Pancreas (tissue), 10 donors: ENCODE data around the gene LRRN2. TPM values are rescaled to one million over a fixed set of nuclear protein-coding genes. Genes with fewer than 3 reads are reported as not detected.

Experiments
- ATAC-seq, 4 donors: fragments of 200-7000 bp; cut with Tn5 transposase; one replicate each; pipeline versions ENCODE4 v1.8.0 to v1.9.1; 2020; ENCODE audit warnings: mild to moderate bottlenecking in 4 of 4, moderate library complexity in 4 of 4
- DNase-seq, 6 donors: peaks; one replicate each; pipeline ENCODE4 v3.0.0-alpha.2; 2020
- FAIRE-seq: peaks from 2 replicates; lab custom pipeline; 2012; peaks lifted over from hg19 to GRCh38; lab: Jason Lieb, UNC
- H3K27ac ChIP-seq, 4 donors: fragments of 200-600 bp; sonication (generic); 1 replicate in 3 of 4; 2 replicates in 1 of 4; pipeline versions ENCODE4 v1.5.0 to v1.8.0; 2020
- H3K27me3 ChIP-seq, 4 donors: fragments of 200-600 bp; one replicate each; pipeline ENCODE4 v1.8.0; 2021
- H3K36me3 ChIP-seq, 3 donors: fragments of 200-600 bp; sonication (generic) in 1 of 3; one replicate each; pipeline versions ENCODE4 v1.5.0 to v1.8.0; 2020 to 2021
- H3K4me1 ChIP-seq, 3 donors: fragments of 200-600 bp; one replicate each; pipeline ENCODE4 v1.8.0; 2021
- H3K4me3 ChIP-seq, 4 donors: fragments of 200-600 bp; sonication (generic) in 2 of 4; one replicate each; pipeline versions ENCODE4 v1.5.0 to v1.8.0; 2020 to 2021
- H3K9me3 ChIP-seq, 4 donors: fragments of 200-600 bp; one replicate each; pipeline ENCODE4 v1.8.0; 2021
- CTCF ChIP-seq, 4 donors: fragments of 200-600 bp; sonication (generic) in 3 of 4; IDR thresholded peaks; one replicate each; pipeline versions ENCODE4 v1.5.0 to v1.8.0; 2021; ENCODE audit warnings: antibody characterized with exemption in 4 of 4
- WGBS, 2 donors: extraction: QIAGEN DNeasy Blood & Tissue Kit; methylation state at CpG; one replicate each; pipeline ENCODE4 v1.1.7; 2013; 5-methylcytosine and 5-hydroxymethylcytosine counted together
- intact Hi-C, 3 donors: fragments of 100-400 bp; cut with DNase I; formaldehyde crosslinking; loops; one replicate each; pipeline versions ENCODE4 v1.11.1 to v1.14.2; 2022
- polyA plus RNA-seq, 2 donors: library from polyadenylated mRNA; stranded (reverse); fragments of 200-250 nt; gene quantifications; one replicate each; pipeline ENCODE4 v1.2.3, GENCODE V29; 2013
- total RNA-seq, 6 donors: library from RNA; stranded (reverse); fragmentation: NEBNext Ultra II Directional in 4 of 6; extraction: Animal tissue kit (Norgen Biotek cat#: 25700) in 4 of 6; gene quantifications; one replicate each; pipeline versions ENCODE4 v1.2.1 to v1.2.4, GENCODE V29; 2021 to 2023
- donor health status: healthy with polysubstance abuse.
- donor health status: DM: no; HTN: no; CAD: no; lungs with moderate emphysema.
- donor health status: DM: no; HTN: no; CAD: no.
- donor health status: control.
- donor health status: control.
- donor health status: Bipolar disorder and iron deficiency.
- donor health status: DM: yes; HTN: yes; CAD: no.
- donor health status: DM: no; HTN: no; CAD: no.
- donor health status: DM: no; HTN: no; CAD: no.
- donor health status: DM: yes; HTN: yes; CAD: no.

The LRRN2 gene
- total and polyA plus RNA-seq, 8 donors: 0.24 to 3.7 (median 0.58) TPM

DNA sequence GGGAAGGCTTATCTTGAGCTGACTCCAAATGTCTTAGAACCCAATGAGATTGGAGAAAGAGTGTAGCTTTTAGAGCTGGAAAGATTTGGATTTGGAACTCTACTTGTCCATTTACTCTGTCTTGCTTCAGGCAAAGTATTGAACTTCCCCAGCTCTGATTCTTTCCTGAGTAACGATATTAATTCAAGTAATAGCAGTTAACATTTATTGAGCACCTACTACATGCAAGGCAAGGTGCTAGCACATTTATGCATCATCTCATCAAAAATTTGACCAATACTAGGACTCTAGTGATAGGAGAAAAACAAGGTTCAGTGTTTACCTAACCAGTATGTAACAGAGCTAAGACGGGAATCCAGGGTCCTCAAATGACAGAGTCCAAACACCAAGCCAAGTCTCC lies 2.5 kb upstream of the LRRN2 start:
- no peak overlapping the region for H3K4me3 ChIP-seq
- FAIRE-seq: no peak
- no peak for ATAC-seq
- TF ChIP-seq CTCF (IDR thresholded peaks at IDR 0.05): no peak
- intact Hi-C loops: no loop called here
- 85 to 90% methylated on average over 2 of the region's 2 CpGs for WGBS, 2 donors
- H3K27ac ChIP-seq: no peak overlapping the region
- peaks cover 0 to 2% (median 0%) of the 10 kb centered on the region in 3 donors for H3K4me1 ChIP-seq
- no peaks in the 10 kb centered on the region for H3K9me3 ChIP-seq
- DNase-seq: no peak
- peaks cover 0 to 4% (median 0%) of the 10 kb centered on the region in 4 donors for H3K27me3 ChIP-seq
- H3K36me3 ChIP-seq: no peaks in the 10 kb centered on the region

- TF ChIP-seq CTCF (IDR thresholded peaks at IDR 0.05): no peak
- DNase-seq (peak in 4 of 6 donors; percentile 13 to 76 (median 44)), ATAC-seq (peak; percentile 17 to 66 (median 57)), FAIRE-seq (no peak)
- Histone ChIP-seq H3K4me3 (peak overlapping the region in 3 of 4 donors; percentile 12 to 44 (median 35)), H3K9me3 (no peaks in the 10 kb centered on the region), H3K4me1 (peaks cover 0 to 2% (median 0%) of the 10 kb centered on the region in 3 donors), H3K36me3 (no peaks in the 10 kb centered on the region), H3K27ac (no peak overlapping the region), H3K27me3 (peaks cover 0 to 4% (median 0%) of the 10 kb centered on the region in 4 donors)
- intact Hi-C loops: no loop called here
- WGBS, 2 donors: 2 to 3% methylated on average over 39 to 42 of the region's 42 CpGs
Measured at GRCh38 chr1:204684571-204685235, 835 bp downstream of the LRRN2 start.

GRCh38 chr1:204684206-204684570 lies 1.4 kb downstream of the LRRN2 start:
- H3K27ac ChIP-seq: no peak overlapping the region
- WGBS, 2 donors: 41 to 48% methylated on average over 14 of the region's 14 CpGs
- FAIRE-seq (no peak), DNase-seq (no peak), ATAC-seq (peak in 1 of 4 donors; percentile 10)
- H3K27me3 ChIP-seq: peaks cover 0 to 4% (median 0%) of the 10 kb centered on the region in 4 donors
- H3K4me3 ChIP-seq: peak overlapping the region in 2 of 4 donors; percentile 35 to 44
- H3K4me1 ChIP-seq: peaks cover 0 to 2% (median 0%) of the 10 kb centered on the region in 3 donors
- intact Hi-C loops: no loop called here
- no peaks in the 10 kb centered on the region for H3K9me3 ChIP-seq
- no peaks in the 10 kb centered on the region for H3K36me3 ChIP-seq
- no peak for TF ChIP-seq CTCF (IDR thresholded peaks at IDR 0.05)

DNA sequence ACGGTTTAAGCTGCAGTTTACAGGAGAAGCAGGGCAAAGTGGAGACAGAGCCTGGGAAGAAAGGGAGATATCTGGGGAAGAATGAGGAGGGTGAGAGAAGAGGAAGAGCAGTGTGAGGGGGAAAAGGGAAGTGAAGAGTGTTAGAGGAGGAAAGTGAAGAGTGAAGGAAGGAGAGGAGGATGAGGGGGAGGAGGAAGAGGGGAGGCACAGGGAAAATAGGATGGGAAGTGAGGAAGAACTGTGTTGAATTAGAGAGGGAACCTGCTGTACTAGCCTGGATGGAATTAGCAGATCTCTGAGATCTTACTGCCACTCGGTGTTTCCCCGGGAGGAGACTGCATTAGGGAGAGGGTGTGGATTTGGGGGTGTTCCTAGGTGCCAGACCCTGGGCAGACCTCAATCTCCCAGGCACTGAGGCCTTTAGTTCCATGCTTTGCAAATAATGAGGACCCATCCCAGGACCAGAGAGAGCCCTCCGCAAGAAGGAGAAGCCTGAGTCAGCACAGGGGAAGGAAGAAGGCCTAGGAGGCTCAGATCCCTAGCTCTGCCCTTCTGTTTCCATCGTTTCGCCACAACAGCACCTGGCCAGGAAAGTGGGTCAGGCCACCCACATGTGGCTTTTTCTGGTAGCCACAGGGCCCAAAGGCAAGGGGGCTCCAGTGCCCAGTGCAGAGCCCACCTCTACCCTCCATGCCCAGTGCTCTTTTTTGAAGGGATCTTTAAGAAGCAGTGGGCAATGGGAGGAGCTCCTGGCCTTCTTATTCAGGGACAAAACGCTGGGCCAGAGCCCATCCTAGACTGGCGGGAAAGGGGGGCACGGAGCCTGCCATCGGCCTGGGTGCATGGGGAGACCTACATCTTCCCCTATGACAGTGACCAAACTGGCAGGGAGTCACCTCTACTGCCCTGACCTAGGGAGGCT lies 2.0 kb downstream of the LRRN2 start:
- Histone ChIP-seq H3K4me1 (peaks cover 0 to 2% (median 0%) of the 10 kb centered on the region in 3 donors), H3K36me3 (no peaks in the 10 kb centered on the region), H3K9me3 (no peaks in the 10 kb centered on the region), H3K27me3 (peaks cover 0 to 4% (median 0%) of the 10 kb centered on the region in 4 donors), H3K27ac (no peak overlapping the region), H3K4me3 (peak overlapping the region in 1 of 4 donors; percentile 44)
- DNase-seq: no peak
- FAIRE-seq: no peak
- no peak for ATAC-seq
- TF ChIP-seq CTCF (IDR thresholded peaks at IDR 0.05): no peak
- intact Hi-C loops: no loop called here
- WGBS, 2 donors: 78 to 86% methylated on average over 10 of the region's 10 CpGs
